ENCODE results near the gene DCP1B. TPM values are rescaled to one million over a fixed set of nuclear protein-coding genes. Genes with fewer than 3 reads are reported as not detected.

DCP1B gene
- 13.3 and 13.9 TPM in 2 replicates for total RNA-seq (2012; rRNA removed)
- polyA plus RNA-seq (2012; rRNA removed): 19.7 and 22.5 TPM in 2 replicates
- polyA plus RNA-seq (2012; cell fraction: cytosol; rRNA removed): 9.9 and 13.2 TPM in 2 replicates
- 14.4 and 22.6 TPM in 2 replicates for polyA plus RNA-seq (2012; cell fraction: nucleus; rRNA removed; ENCODE audit: low replicate concordance)
- percentile 77 among the genes with signal in this experiment for Bru-seq, nascent RNA
- percentile 66 among the genes with signal in this experiment for BruChase-seq, experiment 1, labeled RNA remaining after a 6-hour chase
- BruChase-seq, experiment 2, labeled RNA remaining after a 2-hour chase: percentile 73 among the genes with signal in this experiment
- long read RNA-seq, transcript DCP1B-201 (9 exons, 2,086 nt): major isoform, 18 of 24 reads
- long read RNA-seq, partial matches to known transcripts: 2 of 24 reads
- long read RNA-seq, other reads (novel, unspliced or antisense): 3 of 24 reads

DNA sequence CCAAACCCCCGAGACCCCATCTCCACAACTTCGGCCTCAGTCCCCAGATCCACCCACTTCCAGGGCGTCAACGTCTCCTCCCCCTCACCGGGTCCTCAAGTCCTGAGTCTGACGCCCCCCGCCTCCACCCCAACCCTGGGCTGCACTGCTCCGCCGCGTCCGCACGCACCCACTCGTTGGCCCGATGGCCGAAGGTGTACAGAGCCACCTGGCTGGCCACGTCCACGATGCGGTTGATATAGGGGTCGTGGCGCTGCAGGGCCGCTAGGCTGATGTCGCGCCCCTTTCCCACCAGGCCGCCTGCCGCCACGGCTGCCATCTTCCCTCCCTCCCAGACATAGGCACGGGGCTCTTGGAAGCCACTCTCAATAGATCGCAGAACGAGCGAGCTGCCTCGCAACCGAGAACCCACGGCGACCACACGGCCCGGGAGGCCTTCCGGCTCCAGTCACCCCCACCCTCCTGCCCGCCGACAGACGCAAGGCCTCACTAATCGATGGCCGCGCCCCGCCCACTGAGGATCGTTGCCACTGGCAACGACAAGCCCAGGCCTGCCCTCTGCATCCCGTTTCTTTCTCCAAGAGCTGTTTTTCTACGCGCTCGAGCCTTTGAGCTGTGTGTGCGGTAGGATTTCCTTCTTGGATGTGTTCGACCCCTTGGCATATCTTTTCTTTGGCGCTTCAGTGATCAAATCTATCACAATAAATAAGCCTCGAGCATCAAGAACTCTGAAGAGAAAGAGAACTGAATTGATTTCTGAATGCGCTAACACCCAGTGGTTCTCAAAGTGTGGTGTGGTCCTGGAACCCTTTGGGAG is at the start of gene DCP1B:
Gene DCP1B (minus strand): TSS at position 345 of the 817 bp plus-strand sequence. CDS start 26 bp downstream, at position 319.
- peak within 1 kb of the TSS; percentile 99 for H4K91ac ChIP-seq (ENCODE audit: insufficient read depth, low read depth, low read length)
- H3K4me3 ChIP-seq (ENCODE audit: insufficient read depth, low read depth, low read length): peak within 1 kb of the TSS; percentile 84
- H4K20me1 ChIP-seq (ENCODE audit: insufficient read depth, low read length): no peaks in the 10 kb centered on the region
- peaks cover 5% of the 10 kb centered on the region; the same call in 1 of the 2 replicates for H3K9me1 ChIP-seq (ENCODE audit: insufficient read depth, low read length)
- H4K5ac ChIP-seq (ENCODE audit: low read depth, low read length): peak within 1 kb of the TSS; percentile 93
- peaks cover 21 to 41% of the 10 kb centered on the region in 2 experiments for H3K79me1 ChIP-seq (ENCODE audit: low read depth in 1 of 2, low read length in 2 of 2)
- peak within 1 kb of the TSS; percentile 97 for H3K4me2 ChIP-seq (ENCODE audit: low read depth, low read length)
- H4K8ac ChIP-seq (ENCODE audit: low read depth in 2 of 2, low read length in 2 of 2): peak within 1 kb of the TSS; percentile 84 to 99
- H3K27me3 ChIP-seq (ENCODE audit: control insufficient read depth, insufficient read depth, low read length): no peaks in the 10 kb centered on the region
- peak within 1 kb of the TSS; percentile 99 for H2BK5ac ChIP-seq (ENCODE audit: low read depth, low read length, poor library complexity, severe bottlenecking)
- H3K23ac ChIP-seq (ENCODE audit: low read depth, low read length): peak within 1 kb of the TSS; percentile 97
- peak within 1 kb of the TSS; percentile 88 for H2BK15ac ChIP-seq (ENCODE audit: low read depth, low read length)
- no peaks in the 10 kb centered on the region for H3K9me3 ChIP-seq (ENCODE audit: control insufficient read depth, insufficient read depth, low read length)
- dilution Hi-C loops (cut with HindIII; ENCODE audit: low sequenced_read_pairs, unreplicated experiment) (no loop called here), in situ Hi-C loops (cut with MboI; ENCODE audit: low sequenced_read_pairs) (no loop called here), intact Hi-C loops (cut with micrococcal nuclease) (no loop called here)
- peak within 1 kb of the TSS; percentile 98 for H3K4ac ChIP-seq (ENCODE audit: low read depth, low read length)
- no peaks in the 10 kb centered on the region for H3K36me3 ChIP-seq (ENCODE audit: control insufficient read depth, insufficient read depth, low read length)
- H3K14ac ChIP-seq (replicated peaks; ENCODE audit: low read depth, low read length): peak within 1 kb of the TSS; percentile 100
- ATAC-seq (ENCODE audit: low read depth) (peak; percentile 97), DNase-seq (peak; percentile 98)
- H3K4me1 ChIP-seq (ENCODE audit: control insufficient read depth, insufficient read depth, low read length): peaks cover 11% of the 10 kb centered on the region
- H3K9ac ChIP-seq (ENCODE audit: low read depth, low read length): peak within 1 kb of the TSS; percentile 93
- peak within 1 kb of the TSS; percentile 99 for H2AK5ac ChIP-seq (ENCODE audit: low read depth, low read length)
- H2BK20ac ChIP-seq (ENCODE audit: low read depth, low read length): peak within 1 kb of the TSS; percentile 75
- H2AK9ac ChIP-seq (replicated peaks; ENCODE audit: low read depth, low read length, poor library complexity): peak within 1 kb of the TSS; percentile 97
- 1% methylated on average over 20 of the region's 55 CpGs; no CpG with 5 or more reads in 1 of the 2 experiments for WGBS, 2 experiments (ENCODE audit: extremely low coverage in 2 of 2, insufficient read length in 1 of 2)
- peak within 1 kb of the TSS; percentile 98 for H2BK120ac ChIP-seq (ENCODE audit: low read depth, low read length)
- H2AFZ ChIP-seq (replicated peaks; ENCODE audit: low read length, poor library complexity): peak within 1 kb of the TSS; percentile 100
- ChIA-PET POLR2A (ENCODE audit: unreplicated experiment) (interaction anchor here (0.5 to 1.0 kb wide), 3 partner anchors 10 to 435 kb away, joined by 4 to 5 read pairs (median 4); no protein-coding TSS in a partner anchor), CTCF (interaction anchor here (0.6 kb wide), 1 partner anchor 308 kb away, joined by 3 read pairs; no protein-coding TSS in a partner anchor)
- BruUV-seq (replicated peaks): no TSS peak
- H3K56ac ChIP-seq (ENCODE audit: extremely low read depth, insufficient read depth, low read length): peak within 1 kb of the TSS; percentile 94
- H3K18ac ChIP-seq (ENCODE audit: low read depth, low read length): peak within 1 kb of the TSS; percentile 96
- peak within 1 kb of the TSS; percentile 96 for H3K27ac ChIP-seq (ENCODE audit: insufficient read depth, low read length)
- TF ChIP-seq FOS (IDR thresholded peaks at IDR 0.05; ENCODE audit: low read depth, low read length): no peak; the same call in 1 of the 2 replicates
- TF ChIP-seq, protein P1, sequence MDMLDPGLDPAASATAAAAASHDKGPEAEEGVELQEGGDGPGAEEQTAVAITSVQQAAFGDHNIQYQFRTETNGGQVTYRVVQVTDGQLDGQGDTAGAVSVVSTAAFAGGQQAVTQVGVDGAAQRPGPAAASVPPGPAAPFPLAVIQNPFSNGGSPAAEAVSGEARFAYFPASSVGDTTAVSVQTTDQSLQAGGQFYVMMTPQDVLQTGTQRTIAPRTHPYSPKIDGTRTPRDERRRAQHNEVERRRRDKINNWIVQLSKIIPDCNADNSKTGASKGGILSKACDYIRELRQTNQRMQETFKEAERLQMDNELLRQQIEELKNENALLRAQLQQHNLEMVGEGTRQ (IDR thresholded peaks at IDR 0.05; ENCODE audit: low read depth, low read length): peak; percentile 62
- TF ChIP-seq POLR2A (IDR thresholded peaks at IDR 0.05; ENCODE audit: low read depth, low read length): peak; percentile 75; the same call in 1 of the 2 replicates
- TF ChIP-seq BHLHE40 (IDR thresholded peaks at IDR 0.05; ENCODE audit: low read depth, low read length): peak; percentile 78
- TF ChIP-seq RCOR1 (IDR thresholded peaks at IDR 0.05; ENCODE audit: insufficient replicate concordance, low read length): no peak
- peak; percentile 100 for TF ChIP-seq MAZ (IDR thresholded peaks at IDR 0.05; ENCODE audit: borderline replicate concordance, low read depth, low read length)
- TF ChIP-seq MXI1 (IDR thresholded peaks at IDR 0.05; ENCODE audit: borderline replicate concordance, low read depth, low read length): peak; percentile 57; the same call in 1 of the 2 replicates
- peak; percentile 9; the same call in 1 of the 2 replicates for TF ChIP-seq SMC3 (IDR thresholded peaks at IDR 0.05; ENCODE audit: low read depth, low read length)
- no peak for TF ChIP-seq RAD21 (IDR thresholded peaks at IDR 0.05; ENCODE audit: low read length)
